ENCODE results near the gene ENAH.
"Not testable (repeated sequence)": the region's sequence is repeated elsewhere in the genome, so short reads cannot be mapped to it uniquely, and the experiment has no call there.

The ENAH gene

GRCh38 chr1:225652729-225653462 lies at the start of gene ENAH:
ENAH (minus strand) TSS chr1:225653123; CDS start chr1:225652690, 433 bp downstream.
- peak; percentile 98 for DNase-seq (ENCODE audit: low spot score)

- DNase-seq (ENCODE audit: low spot score): no peak
Observed at GRCh38 chr1:225700889-225701465, 48.1 kb upstream of the ENAH start.

GRCh38 chr1:225700164-225700821 lies 47.4 kb upstream of the ENAH start:
- DNase-seq (ENCODE audit: low spot score): no peak

- DNase-seq (ENCODE audit: low spot score): no peak
Observed at GRCh38 chr1:225699336-225699735, 46.4 kb upstream of the ENAH start.

GRCh38 chr1:225698194-225698593 lies 45.3 kb upstream of the ENAH start:
- not testable (repeated sequence) for DNase-seq (ENCODE audit: low spot score)

- no peak for DNase-seq (ENCODE audit: low spot score)
Observed at GRCh38 chr1:225697428-225697827, 44.5 kb upstream of the ENAH start.

- no peak for DNase-seq (ENCODE audit: low spot score)
Observed at GRCh38 chr1:225695578-225696337, 42.8 kb upstream of the ENAH start.

- DNase-seq (ENCODE audit: low spot score): no peak
Observed at GRCh38 chr1:225694151-225694603, 41.3 kb upstream of the ENAH start.

GRCh38 chr1:225693697-225694096 lies 40.8 kb upstream of the ENAH start:
- DNase-seq (ENCODE audit: low spot score): not testable (repeated sequence)

- no peak for DNase-seq (ENCODE audit: low spot score)
Observed at GRCh38 chr1:225693085-225693696, 40.3 kb upstream of the ENAH start.

GRCh38 chr1:225692517-225692879 lies 39.6 kb upstream of the ENAH start:
- DNase-seq (ENCODE audit: low spot score): no peak

GRCh38 chr1:225691861-225692516 lies 39.1 kb upstream of the ENAH start:
- DNase-seq (ENCODE audit: low spot score): no peak

GRCh38 chr1:225691377-225691776 lies 38.5 kb upstream of the ENAH start:
- no peak for DNase-seq (ENCODE audit: low spot score)

GRCh38 chr1:225689882-225690459 lies 37.0 kb upstream of the ENAH start:
- no peak for DNase-seq (ENCODE audit: low spot score)

GRCh38 chr1:225688345-225688744 lies 35.4 kb upstream of the ENAH start:
- no peak for DNase-seq (ENCODE audit: low spot score)

GRCh38 chr1:225685476-225686176 lies 32.7 kb upstream of the ENAH start:
- no peak for DNase-seq (ENCODE audit: low spot score)

- no peak for DNase-seq (ENCODE audit: low spot score)
Observed at GRCh38 chr1:225684741-225685140, 31.8 kb upstream of the ENAH start.

- no peak for DNase-seq (ENCODE audit: low spot score)
Observed at GRCh38 chr1:225681231-225681630, 28.3 kb upstream of the ENAH start.

- no peak for DNase-seq (ENCODE audit: low spot score)
Observed at GRCh38 chr1:225678545-225678944, 25.6 kb upstream of the ENAH start.

GRCh38 chr1:225677350-225678124 lies 24.6 kb upstream of the ENAH start:
- no peak for DNase-seq (ENCODE audit: low spot score)
